HFF-Myc (cell line): ENCODE results near the gene ADGRG3.

Experiments
- DNase-seq: peaks from one replicate; pipeline ENCODE4 v3.0.0-alpha.2; 2011; ENCODE audit warnings: low read depth; ENCODE audit errors: extremely low read depth
- H3K4me3 ChIP-seq: replicated peaks from 2 replicates; pipeline ENCODE4 v1.5.1; 2011; ENCODE audit warnings: low read depth, mild to moderate bottlenecking, control low read depth, low read length
- TF ChIP-seq, protein P1 (sequence below): IDR thresholded peaks from 2 replicates; pipeline ENCODE4 v1.5.1; 2012; ENCODE audit warnings: mild to moderate bottlenecking, low read depth, low read length, control low read depth; ENCODE audit errors: missing control alignments

The ADGRG3 gene, protein sequence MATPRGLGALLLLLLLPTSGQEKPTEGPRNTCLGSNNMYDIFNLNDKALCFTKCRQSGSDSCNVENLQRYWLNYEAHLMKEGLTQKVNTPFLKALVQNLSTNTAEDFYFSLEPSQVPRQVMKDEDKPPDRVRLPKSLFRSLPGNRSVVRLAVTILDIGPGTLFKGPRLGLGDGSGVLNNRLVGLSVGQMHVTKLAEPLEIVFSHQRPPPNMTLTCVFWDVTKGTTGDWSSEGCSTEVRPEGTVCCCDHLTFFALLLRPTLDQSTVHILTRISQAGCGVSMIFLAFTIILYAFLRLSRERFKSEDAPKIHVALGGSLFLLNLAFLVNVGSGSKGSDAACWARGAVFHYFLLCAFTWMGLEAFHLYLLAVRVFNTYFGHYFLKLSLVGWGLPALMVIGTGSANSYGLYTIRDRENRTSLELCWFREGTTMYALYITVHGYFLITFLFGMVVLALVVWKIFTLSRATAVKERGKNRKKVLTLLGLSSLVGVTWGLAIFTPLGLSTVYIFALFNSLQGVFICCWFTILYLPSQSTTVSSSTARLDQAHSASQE

GRCh38 chr16:57668263-57668571 is at the start of gene ADGRG3:
Gene ADGRG3 (plus strand): TSS chr16:57668306. CDS start chr16:57668348, 42 bp downstream.
- DNase-seq = no peak
- no peak within 1 kb of the TSS for H3K4me3 ChIP-seq
- TF ChIP-seq, protein P1, sequence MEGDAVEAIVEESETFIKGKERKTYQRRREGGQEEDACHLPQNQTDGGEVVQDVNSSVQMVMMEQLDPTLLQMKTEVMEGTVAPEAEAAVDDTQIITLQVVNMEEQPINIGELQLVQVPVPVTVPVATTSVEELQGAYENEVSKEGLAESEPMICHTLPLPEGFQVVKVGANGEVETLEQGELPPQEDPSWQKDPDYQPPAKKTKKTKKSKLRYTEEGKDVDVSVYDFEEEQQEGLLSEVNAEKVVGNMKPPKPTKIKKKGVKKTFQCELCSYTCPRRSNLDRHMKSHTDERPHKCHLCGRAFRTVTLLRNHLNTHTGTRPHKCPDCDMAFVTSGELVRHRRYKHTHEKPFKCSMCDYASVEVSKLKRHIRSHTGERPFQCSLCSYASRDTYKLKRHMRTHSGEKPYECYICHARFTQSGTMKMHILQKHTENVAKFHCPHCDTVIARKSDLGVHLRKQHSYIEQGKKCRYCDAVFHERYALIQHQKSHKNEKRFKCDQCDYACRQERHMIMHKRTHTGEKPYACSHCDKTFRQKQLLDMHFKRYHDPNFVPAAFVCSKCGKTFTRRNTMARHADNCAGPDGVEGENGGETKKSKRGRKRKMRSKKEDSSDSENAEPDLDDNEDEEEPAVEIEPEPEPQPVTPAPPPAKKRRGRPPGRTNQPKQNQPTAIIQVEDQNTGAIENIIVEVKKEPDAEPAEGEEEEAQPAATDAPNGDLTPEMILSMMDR = no peak

DNA sequence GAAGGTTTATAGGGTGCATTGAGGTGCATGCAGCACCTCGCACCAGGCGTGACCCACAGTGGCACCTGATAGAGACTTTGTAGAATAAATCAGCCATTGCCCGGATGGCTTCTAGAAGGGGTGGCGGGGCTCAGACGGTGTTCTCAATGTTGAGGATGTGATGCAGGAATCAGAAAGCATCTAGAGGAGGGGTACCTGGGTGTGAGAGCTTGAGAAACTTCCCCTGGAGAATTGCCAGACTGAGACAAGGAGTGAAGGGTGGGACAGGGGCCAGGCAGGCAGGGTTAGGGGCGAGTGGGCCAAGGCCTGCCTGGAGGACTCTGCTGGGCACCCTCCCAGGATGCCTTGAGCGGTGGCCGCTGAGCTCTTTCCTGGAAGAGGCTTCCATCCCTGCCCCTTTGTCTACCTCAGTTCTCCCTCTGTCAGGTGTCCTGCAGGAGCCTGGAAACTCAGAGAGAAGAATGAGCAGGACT is 48.9 kb upstream of the ADGRG3 start:
- H3K4me3 ChIP-seq = no peak overlapping the region
- DNase-seq = no peak
- TF ChIP-seq, protein P1 = no peak

- H3K4me3 ChIP-seq = no peak overlapping the region
- TF ChIP-seq, protein P1 = no peak
- DNase-seq = no peak
These were observed 48.3 kb upstream of the ADGRG3 start for GRCh38 chr16:57619606-57620334.

GRCh38 chr16:57620335-57621231 is 47.5 kb upstream of the ADGRG3 start:
- TF ChIP-seq, protein P1 = no peak
- H3K4me3 ChIP-seq = no peak overlapping the region
- no peak for DNase-seq

DNA sequence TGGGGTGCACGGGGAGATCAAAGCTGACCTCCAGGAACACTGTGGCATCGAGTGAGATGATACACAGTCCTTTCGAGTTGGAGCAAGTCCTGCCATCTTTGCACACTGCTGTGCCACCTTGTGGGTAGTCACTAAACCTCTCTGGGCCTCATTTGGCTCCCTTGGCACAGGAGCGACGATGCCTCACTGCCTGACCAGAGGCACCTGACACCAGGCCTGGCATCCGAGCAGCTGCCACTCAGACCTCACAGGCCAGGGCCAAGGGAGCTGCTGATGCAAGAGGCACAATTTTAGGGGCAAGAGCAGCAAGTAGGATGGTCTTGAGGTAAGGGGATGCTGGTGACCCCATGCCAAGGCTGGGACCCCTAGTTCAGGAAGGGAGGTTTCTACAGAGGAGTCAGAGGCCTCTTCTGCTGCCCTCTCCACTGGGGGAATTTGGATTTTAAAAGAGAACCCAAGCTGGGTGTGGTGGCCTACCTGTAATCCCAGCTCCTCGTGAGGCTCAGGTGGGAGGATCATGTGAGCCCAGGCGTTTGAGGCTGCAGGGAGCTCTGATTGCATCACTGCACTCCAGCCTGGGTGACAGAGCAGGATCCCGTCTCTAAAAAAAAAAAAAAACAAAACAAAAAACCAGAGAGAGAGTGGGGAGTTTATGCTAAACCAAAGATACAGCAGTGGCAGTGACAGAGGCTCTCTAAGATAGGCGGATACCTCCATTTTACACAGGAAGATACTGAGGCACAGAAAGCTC is 46.4 kb upstream of the ADGRG3 start:
- H3K4me3 ChIP-seq = no peak overlapping the region
- TF ChIP-seq, protein P1 = no peak
- no peak for DNase-seq
